Activated CD4-positive, CD25-positive, alpha-beta regulatory T cell (primary cell): ENCODE measurements around the gene LPIN2.
"Not testable (repeated sequence)": the region's sequence is repeated elsewhere in the genome, so short reads cannot be mapped to it uniquely, and the experiment has no call there.

Source experiments
- DNase-seq, 4 experiments: peaks; one replicate each; lab custom pipeline; 2025; lab: John Stamatoyannopoulos, UW

Gene LPIN2, protein sequence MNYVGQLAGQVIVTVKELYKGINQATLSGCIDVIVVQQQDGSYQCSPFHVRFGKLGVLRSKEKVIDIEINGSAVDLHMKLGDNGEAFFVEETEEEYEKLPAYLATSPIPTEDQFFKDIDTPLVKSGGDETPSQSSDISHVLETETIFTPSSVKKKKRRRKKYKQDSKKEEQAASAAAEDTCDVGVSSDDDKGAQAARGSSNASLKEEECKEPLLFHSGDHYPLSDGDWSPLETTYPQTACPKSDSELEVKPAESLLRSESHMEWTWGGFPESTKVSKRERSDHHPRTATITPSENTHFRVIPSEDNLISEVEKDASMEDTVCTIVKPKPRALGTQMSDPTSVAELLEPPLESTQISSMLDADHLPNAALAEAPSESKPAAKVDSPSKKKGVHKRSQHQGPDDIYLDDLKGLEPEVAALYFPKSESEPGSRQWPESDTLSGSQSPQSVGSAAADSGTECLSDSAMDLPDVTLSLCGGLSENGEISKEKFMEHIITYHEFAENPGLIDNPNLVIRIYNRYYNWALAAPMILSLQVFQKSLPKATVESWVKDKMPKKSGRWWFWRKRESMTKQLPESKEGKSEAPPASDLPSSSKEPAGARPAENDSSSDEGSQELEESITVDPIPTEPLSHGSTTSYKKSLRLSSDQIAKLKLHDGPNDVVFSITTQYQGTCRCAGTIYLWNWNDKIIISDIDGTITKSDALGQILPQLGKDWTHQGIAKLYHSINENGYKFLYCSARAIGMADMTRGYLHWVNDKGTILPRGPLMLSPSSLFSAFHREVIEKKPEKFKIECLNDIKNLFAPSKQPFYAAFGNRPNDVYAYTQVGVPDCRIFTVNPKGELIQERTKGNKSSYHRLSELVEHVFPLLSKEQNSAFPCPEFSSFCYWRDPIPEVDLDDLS

DNA sequence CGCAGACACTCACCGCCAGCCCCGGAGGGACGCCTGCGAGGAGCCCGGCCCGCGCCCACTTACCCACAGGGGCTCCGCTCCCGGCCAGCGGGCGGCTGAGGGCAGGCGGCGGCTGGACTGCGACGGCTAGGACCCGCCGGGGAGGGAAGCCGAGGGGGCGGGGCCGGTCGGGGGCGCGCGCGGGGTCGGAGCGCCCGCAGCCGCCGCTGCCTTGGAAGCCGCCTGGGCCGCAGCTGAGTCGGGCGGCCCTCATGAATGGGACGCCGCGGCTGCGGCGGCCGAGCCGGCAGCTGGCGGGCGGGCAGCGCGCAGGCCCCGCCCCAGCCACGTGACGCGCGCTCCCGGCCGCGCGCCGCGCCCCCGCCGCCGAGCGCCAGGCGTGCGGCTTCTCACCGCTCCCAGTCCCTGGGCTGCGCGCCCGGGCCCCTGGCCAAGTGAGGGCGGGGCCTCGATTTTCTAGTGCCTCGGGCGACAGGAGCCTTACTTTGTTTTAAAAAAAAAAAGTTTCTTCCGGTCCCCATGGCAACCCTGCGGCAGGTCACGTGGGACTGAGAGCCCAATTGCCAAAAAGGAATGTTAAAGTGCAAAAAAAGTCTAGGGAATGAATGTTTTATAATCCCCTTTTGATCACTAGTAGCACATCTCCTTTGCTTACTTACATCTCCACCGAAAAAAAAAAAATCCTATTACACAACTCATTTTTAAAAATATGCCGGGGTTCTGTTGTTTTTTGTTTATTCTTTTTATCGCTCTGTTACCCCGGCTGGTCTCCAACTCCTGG lies at the start of gene LPIN2:
Gene LPIN2 (minus strand): TSS at position 121 of the 781 bp plus-strand sequence. CDS start 52,304 bp downstream, outside the sequence.
- DNase-seq: peak; percentile 81 to 93 (median 88)

- DNase-seq: no peak
Measured at GRCh38 chr18:3061581-3062312, 48.8 kb upstream of the LPIN2 start.

- no peak for DNase-seq
Measured at GRCh38 chr18:3060667-3061580, 48.0 kb upstream of the LPIN2 start.

DNA sequence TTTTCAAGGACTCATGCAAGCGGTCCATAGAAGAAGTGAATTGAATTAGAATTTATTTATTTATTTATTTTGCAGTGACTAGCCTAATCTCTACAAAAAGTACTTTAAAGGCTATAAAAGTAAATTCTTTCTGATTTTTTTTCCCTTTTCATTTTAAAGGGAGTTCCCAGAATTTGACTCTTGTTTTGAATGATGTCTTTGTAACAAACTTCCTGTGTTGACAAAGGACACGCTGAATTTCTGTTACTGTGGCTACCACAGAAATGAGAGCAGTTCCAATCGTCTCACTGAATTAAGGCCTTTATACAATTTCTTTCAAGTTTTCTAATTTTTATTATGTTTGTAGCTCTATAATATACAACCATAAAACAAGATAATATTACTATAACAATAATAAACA lies 46.3 kb upstream of the LPIN2 start:
- no peak for DNase-seq

DNA sequence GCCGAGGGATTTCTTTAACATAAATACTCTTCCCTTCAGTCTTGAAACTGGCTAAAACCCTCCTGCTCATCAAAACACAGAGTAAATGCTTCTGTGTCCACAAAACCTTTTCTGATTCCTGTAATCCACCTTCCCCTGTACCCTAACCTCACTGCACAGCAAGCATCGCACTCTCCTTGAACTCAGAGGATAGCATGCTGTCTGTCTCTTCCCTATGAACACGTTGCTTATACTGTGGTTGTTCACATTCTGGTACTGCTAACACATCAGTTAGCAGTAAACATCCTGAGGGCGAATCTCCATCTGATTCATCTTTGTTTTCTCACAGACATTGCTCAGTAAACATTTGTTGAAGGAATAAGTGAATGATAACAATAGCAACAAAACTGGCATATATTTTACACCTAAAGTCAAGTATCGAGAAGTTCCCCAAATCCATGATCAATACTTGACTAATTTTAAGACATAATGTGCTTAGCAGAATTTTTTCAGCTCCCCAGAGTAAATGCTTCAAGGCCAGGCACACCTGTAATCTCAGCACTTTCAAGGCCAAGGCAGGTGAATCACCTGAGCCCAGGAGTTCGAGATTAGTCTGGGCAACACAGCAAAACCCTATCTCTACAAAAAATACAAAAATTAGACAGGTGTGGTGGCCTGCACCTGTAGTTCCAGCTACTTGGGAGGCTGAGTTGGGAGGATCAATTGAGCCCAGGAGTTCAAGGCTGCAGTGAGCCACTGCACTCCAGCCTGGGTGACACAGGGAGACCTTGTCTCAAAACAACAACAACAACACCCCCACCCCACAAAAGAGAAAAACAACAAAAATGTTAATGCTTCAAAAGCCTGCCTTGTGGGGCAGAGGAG lies 45.6 kb upstream of the LPIN2 start:
- DNase-seq: no peak

- no peak for DNase-seq
Measured at GRCh38 chr18:3057526-3057925, 44.6 kb upstream of the LPIN2 start.

DNA sequence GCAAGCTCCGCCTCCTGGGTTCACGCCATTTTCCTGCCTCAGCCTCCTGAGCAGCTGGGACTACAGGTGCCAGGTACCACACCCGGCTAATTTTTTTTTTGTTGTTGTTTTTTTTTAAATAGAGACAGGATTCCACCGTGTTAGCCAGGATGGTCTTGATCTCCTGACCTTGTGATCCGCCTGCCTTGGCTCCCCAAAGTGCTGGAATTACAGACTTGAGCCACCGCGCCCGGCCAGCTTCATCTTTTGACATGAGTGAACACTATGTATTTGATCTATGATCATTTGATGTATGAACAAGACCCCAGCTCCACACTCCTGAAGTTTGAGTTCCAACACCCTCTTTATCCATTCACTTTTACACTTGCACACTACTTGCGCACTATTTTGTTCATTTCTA lies 43.4 kb upstream of the LPIN2 start:
- no peak for DNase-seq

DNA sequence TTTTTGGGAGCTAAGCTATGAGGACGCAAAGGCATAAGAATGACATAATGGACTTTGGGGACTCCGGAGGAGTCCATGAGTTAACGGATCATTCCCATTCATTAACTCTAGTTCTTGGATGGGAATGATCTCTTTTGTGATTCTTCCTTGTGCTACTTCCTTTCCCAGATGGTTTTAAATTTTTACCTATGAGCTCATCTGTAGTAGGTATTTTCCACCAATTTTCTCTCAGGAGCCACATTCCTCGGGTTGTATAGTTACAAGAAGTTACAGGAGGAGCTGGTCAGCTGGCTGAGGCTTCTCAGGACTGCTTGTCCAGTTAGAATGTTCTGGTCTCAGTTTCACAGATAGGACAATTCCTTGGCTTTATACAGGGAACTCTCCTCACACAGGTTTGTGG lies 42.9 kb upstream of the LPIN2 start:
- no peak for DNase-seq

DNA sequence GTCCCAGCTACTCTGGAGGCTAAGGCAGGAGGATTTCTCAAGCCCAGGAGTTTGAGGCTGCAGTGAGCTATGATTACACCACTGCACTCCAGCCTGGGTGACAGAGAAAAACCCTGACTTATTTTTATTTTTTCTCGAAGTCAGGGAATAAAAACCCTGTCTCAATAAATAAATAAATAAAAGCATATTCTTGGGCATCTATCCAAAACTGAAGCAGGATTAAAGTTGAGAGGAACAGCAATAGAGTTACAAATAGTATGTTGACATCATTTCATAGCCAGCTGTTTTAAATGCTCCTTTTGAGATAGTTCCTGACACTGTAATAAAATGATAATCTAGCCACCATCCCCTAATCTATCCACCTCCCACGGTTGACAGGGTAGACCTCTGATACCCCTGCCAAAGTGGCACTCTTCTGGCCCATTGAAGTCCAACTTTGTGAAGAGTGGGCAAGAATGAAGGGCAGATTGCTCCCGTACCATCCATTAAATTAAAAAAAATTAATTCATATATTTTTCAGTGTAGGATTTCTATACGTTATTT lies 42.3 kb upstream of the LPIN2 start:
- DNase-seq: no peak

GRCh38 chr18:3054780-3055179 lies 41.8 kb upstream of the LPIN2 start:
- DNase-seq: no peak

GRCh38 chr18:3054214-3054613 lies 41.3 kb upstream of the LPIN2 start:
- no peak for DNase-seq

GRCh38 chr18:3053081-3053480 lies 40.1 kb upstream of the LPIN2 start:
- no peak for DNase-seq

DNA sequence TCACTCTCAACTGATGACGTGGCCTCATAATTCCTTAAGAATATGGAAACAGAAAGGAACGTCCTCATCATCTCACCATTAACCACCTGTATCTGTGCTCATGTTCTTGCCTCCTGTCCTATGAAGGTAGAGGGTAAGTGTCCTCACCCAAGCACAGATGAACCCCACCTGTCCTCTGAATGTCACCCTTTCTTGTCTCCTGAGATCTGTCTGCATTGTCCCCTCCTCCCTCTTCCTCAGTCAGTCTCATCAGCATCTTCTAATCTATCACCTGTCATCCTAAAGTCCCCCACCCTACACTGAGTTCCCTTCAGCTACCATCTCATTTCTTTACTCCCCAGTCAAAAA lies 39.4 kb upstream of the LPIN2 start:
- DNase-seq: no peak

GRCh38 chr18:3051718-3052410 lies 38.9 kb upstream of the LPIN2 start:
- DNase-seq: no peak

DNA sequence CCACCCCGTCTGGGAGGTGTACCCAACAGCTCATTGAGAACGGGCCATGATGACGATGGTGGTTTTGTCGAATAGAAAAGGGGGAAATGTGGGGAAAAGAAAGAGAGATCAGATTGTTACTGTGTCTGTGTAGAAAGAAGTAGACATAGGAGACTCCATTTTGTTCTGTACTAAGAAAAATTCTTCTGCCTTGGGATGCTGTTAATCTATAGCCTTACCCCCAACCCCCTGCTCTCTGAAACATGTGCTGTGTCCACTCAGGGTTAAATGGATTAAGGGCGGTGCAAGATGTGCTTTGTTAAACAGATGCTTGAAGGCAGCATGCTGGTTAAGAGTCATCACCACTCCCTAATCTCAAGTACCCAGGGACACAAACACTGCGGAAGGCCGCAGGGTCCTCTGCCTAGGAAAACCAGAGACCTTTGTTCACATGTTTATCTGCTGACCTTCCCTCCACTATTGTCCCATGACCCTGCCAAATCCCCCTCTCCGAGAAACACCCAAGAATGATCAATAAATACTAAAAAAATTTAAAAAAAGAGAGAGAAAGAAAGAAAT lies 37.0 kb upstream of the LPIN2 start:
- DNase-seq: not testable (repeated sequence)

GRCh38 chr18:3048820-3049349 lies 35.9 kb upstream of the LPIN2 start:
- DNase-seq: no peak

DNA sequence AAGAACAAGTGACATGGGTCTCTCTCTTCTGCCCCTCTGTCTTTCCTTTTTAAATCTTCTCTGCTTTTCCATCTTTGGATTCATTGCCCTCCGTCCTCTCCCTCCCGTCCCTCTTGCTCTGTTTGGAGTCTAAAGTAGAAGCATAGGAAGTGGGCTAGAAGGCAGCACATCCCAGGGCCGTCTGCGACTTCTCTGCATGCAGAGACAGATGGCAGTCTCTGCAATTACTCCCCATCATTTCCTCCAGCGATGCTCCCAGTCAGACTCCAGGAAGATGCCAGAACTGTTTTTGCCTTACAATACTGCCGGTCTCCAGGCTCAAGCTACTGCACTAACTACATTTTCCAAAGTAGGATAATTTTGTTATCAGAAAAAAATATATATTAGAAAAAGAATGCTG lies 35.2 kb upstream of the LPIN2 start:
- DNase-seq: no peak

DNA sequence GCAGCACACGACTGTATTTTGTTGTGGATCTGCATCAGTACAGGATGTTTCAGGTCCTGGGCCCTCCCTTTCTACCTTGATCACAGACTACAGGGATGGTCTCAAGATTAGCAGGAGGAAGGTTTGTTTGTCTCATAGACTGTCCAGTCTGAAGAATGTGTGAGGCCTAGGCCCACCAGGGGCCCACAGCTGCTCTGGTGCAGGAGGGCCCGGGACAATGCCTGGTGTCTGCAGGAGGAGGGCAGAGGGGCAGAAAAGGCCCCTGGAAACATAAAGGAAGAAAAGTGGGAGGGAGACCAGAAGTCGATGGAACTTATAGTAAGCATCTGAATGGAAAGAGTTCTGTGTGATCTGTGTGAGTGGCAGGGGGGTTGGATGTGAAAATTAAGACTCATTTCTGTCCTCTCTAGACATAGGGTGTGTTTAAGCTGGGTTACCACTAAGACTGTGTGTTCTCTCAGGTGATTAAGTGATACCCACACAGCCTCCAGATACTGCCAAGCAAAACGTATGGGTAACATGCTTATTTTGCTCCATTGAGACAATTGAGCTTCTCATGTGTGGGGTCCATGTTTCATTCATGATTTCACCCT lies 33.4 kb upstream of the LPIN2 start:
- DNase-seq: no peak
